Activated naive CD8-positive, alpha-beta T cell treated with anti-CD3 and anti-CD28 coated beads for 36 hours (primary cell): ENCODE measurements around the gene COX7B2. TPM values are rescaled to one million over a fixed set of nuclear protein-coding genes. Genes with fewer than 3 reads are reported as not detected.

ENCODE experiments used
- DNase-seq: peaks from one replicate; pipeline ENCODE4 v3.0.0; 2021
- H3K27ac Mint-ChIP-seq: one replicate; pipeline ENCODE4 v1.8.0; 2022; ENCODE audit warnings: mild to moderate bottlenecking, moderate library complexity, mixed read lengths
- H3K27me3 Mint-ChIP-seq: one replicate; pipeline ENCODE4 v1.8.0; 2022; ENCODE audit warnings: mild to moderate bottlenecking, mixed read lengths
- H3K36me3 Mint-ChIP-seq: one replicate; pipeline ENCODE4 v1.8.0; 2021; ENCODE audit warnings: mild to moderate bottlenecking, mixed read lengths
- H3K4me1 Mint-ChIP-seq: one replicate; pipeline ENCODE4 v1.8.0; 2021; ENCODE audit warnings: mixed read lengths
- H3K4me3 Mint-ChIP-seq: one replicate; pipeline ENCODE4 v1.8.0; 2022; ENCODE audit warnings: mild to moderate bottlenecking, moderate library complexity, mixed read lengths
- H3K9me3 Mint-ChIP-seq: one replicate; pipeline ENCODE4 v1.8.0; 2022; ENCODE audit warnings: mixed read lengths
- total RNA-seq, 2 experiments: library from RNA; stranded (reverse); gene quantifications; one replicate each; pipeline ENCODE4 v1.2.3, GENCODE V29; 2021

COX7B2 gene
- total RNA-seq, 2 experiments from 2014 or later, result not detected

DNA sequence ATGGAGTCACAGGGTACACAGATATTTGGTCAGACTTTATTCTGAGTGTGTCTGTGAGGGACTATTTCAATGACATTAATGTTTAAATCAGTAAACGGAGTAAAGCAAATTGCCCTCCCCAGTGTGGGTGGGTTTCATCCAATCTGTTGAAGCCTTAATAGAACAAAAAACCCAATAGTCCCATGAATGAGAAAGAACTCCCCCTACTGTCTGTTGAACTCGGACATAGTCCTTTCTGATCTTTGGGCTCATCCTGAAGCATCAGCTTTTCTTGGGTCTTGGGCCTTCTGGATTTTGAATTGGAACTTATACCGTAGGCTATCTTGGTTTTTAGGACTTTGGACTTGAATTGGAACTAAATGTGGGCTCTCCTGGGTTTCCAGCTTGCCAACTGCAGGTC, 193.6 kb downstream of the COX7B2 start:
- no peak for DNase-seq
- Mint-ChIP-seq H3K27ac (no peak overlapping the region), H3K4me3 (no peak overlapping the region), H3K36me3 (no peaks in the 10 kb centered on the region), H3K27me3 (no peaks in the 10 kb centered on the region), H3K4me1 (no peaks in the 10 kb centered on the region), H3K9me3 (peaks cover 6% of the 10 kb centered on the region)

DNA sequence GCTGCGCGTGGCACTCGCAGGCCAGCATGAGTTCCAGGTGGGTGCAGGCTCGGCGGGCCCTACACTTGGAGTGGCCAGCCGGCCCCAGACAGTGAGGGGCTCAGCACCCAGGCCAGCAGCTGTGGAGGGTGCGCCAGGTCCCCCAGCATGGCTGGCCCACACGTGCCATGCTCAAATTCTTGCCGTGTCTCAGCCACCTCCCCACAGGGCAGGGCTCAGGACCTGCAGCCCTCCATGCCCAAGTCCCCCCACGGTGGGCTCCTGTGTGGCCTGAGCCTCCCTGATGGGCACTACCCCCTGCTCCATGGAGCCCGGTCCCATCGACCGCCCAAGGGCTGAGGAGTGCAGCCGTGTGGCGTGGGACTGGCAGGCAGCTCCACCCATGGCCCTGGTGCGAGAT, 210.2 kb downstream of the COX7B2 start:
- Mint-ChIP-seq H3K36me3 (no peaks in the 10 kb centered on the region), H3K9me3 (no peaks in the 10 kb centered on the region), H3K4me3 (no peak overlapping the region), H3K27ac (no peak overlapping the region), H3K27me3 (no peaks in the 10 kb centered on the region), H3K4me1 (no peaks in the 10 kb centered on the region)
- DNase-seq, result no peak

Other genes with a start within 250 kb of the COX7B2 start
- gene GABRA4, start 84.3 kb upstream of the COX7B2 start, total RNA-seq, result not detected
- not detected for gene GABRB1, start 122.3 kb upstream of the COX7B2 start, total RNA-seq